NB4 (cell line): ENCODE data around the gene FBXO24.

Experiments
- CTCF ChIP-seq: IDR thresholded peaks from one replicate; pipeline ENCODE4 v1.5.1; 2012; ENCODE audit warnings: low read depth, low read length
- MYC ChIP-seq: IDR thresholded peaks from 2 replicates; pipeline ENCODE4 v1.6.1; 2011; ENCODE audit warnings: low read depth, low read length
- POLR2A ChIP-seq: IDR thresholded peaks from 2 replicates; pipeline ENCODE4 v1.6.1; 2011; ENCODE audit warnings: mild to moderate bottlenecking; ENCODE audit not compliant: insufficient read length; ENCODE audit errors: extremely low read depth

- no peak for TF ChIP-seq CTCF
- TF ChIP-seq POLR2A: no peak
- no peak for TF ChIP-seq MYC
Measured at GRCh38 chr7:100602889-100603725, 17.0 kb downstream of the FBXO24 start.
